ENCODE data around the gene IFNA21. TPM values are rescaled to one million over a fixed set of nuclear protein-coding genes. Genes with fewer than 3 reads are reported as not detected.
"Not testable (repeated sequence)": the region's sequence is repeated elsewhere in the genome, so short reads cannot be mapped to it uniquely, and the experiment has no call there.

The IFNA21 gene
- total RNA-seq, 1 donor from 2014 or later = not detected

- Histone ChIP-seq H3K27ac (no peak overlapping the region), H3K36me3 (no peaks in the 10 kb centered on the region), H3K9ac (no peak overlapping the region), H2AFZ (replicated peaks) (no peak overlapping the region), H3F3A (ENCODE audit: low read depth) (no peaks in the 10 kb centered on the region), H3K9me3 (ENCODE audit: low read depth) (no peaks in the 10 kb centered on the region), H3K79me2 (ENCODE audit: low read depth) (no peaks in the 10 kb centered on the region), H4K20me1 (ENCODE audit: low read depth) (no peaks in the 10 kb centered on the region), H3K27me3 (no peaks in the 10 kb centered on the region), H3K4me2 (no peak overlapping the region), H3K4me1 (no peaks in the 10 kb centered on the region), H3K4me3 (no peak overlapping the region)
- Mint-ChIP-seq H3K9me3 (no peaks in the 10 kb centered on the region), H3K27me3 (ENCODE audit: insufficient read depth, low read depth) (no peaks in the 10 kb centered on the region), H3K36me3 (no peaks in the 10 kb centered on the region), H3K4me3 (no peak overlapping the region), H3K4me1 (no peaks in the 10 kb centered on the region), H3K27ac (no peak overlapping the region)
- TF ChIP-seq EZH2 (IDR thresholded peaks at IDR 0.05) (no peak), CTCF (IDR thresholded peaks at IDR 0.05) (no peak), EZH2phosphoT487 (IDR thresholded peaks at IDR 0.05) (no peak)
- no peak for DNase-seq (ENCODE audit: low spot score)
These were observed 38.7 kb upstream of the IFNA21 start for GRCh38 chr9:21205204-21205603.

GRCh38 chr9:21202105-21202504 is 35.6 kb upstream of the IFNA21 start, which contains the start of gene IFNA7:
Gene IFNA7 (minus strand): TSS chr9:21202205. CDS start chr9:21202165, 40 bp downstream.
- not testable (repeated sequence) for H3K27ac Mint-ChIP-seq; H2AFZ ChIP-seq (replicated peaks); H3K4me3 Mint-ChIP-seq; H3K9me3 ChIP-seq (ENCODE audit: low read depth); H3K79me2 ChIP-seq (ENCODE audit: low read depth); H3F3A ChIP-seq (ENCODE audit: low read depth); H4K20me1 ChIP-seq (ENCODE audit: low read depth); H3K4me3 ChIP-seq; H3K36me3 Mint-ChIP-seq; DNase-seq (ENCODE audit: low spot score); H3K36me3 ChIP-seq; H3K4me2 ChIP-seq; H3K27me3 ChIP-seq; H3K4me1 ChIP-seq; H3K27me3 Mint-ChIP-seq (ENCODE audit: insufficient read depth, low read depth); H3K27ac ChIP-seq; H3K9ac ChIP-seq; H3K4me1 Mint-ChIP-seq; H3K9me3 Mint-ChIP-seq

GRCh38 chr9:21194867-21195776 is 28.7 kb upstream of the IFNA21 start:
- H3K9ac ChIP-seq; H3K27me3 Mint-ChIP-seq (ENCODE audit: insufficient read depth, low read depth); H3K27ac Mint-ChIP-seq; H3K4me3 ChIP-seq; H3K4me3 Mint-ChIP-seq; H3K4me2 ChIP-seq; H3F3A ChIP-seq (ENCODE audit: low read depth); H4K20me1 ChIP-seq (ENCODE audit: low read depth); H3K36me3 Mint-ChIP-seq; H3K79me2 ChIP-seq (ENCODE audit: low read depth); H3K27ac ChIP-seq; H3K4me1 Mint-ChIP-seq; H3K27me3 ChIP-seq; H3K36me3 ChIP-seq; H3K9me3 Mint-ChIP-seq; H3K9me3 ChIP-seq (ENCODE audit: low read depth); H3K4me1 ChIP-seq: not testable (repeated sequence)
- DNase-seq (ENCODE audit: low spot score) = peak; percentile 28
- H2AFZ ChIP-seq (replicated peaks) = peak overlapping the region; percentile 86
- peak; percentile 75 for TF ChIP-seq CTCF (IDR thresholded peaks at IDR 0.05)

- not testable (repeated sequence) for H3K27me3 ChIP-seq; H3K79me2 ChIP-seq (ENCODE audit: low read depth); H3K4me3 ChIP-seq; H3K36me3 Mint-ChIP-seq; H3K27ac ChIP-seq; H3K27ac Mint-ChIP-seq; H3K4me1 Mint-ChIP-seq; H3K36me3 ChIP-seq; H3K9me3 ChIP-seq (ENCODE audit: low read depth); H2AFZ ChIP-seq (replicated peaks); H3K9ac ChIP-seq; H3K4me2 ChIP-seq; H3K4me3 Mint-ChIP-seq; H3K9me3 Mint-ChIP-seq; H3K27me3 Mint-ChIP-seq (ENCODE audit: insufficient read depth, low read depth); H4K20me1 ChIP-seq (ENCODE audit: low read depth); H3K4me1 ChIP-seq; DNase-seq (ENCODE audit: low spot score); H3F3A ChIP-seq (ENCODE audit: low read depth)
These were observed 21.0 kb upstream of the IFNA21 start, which contains the start of gene IFNA4 for GRCh38 chr9:21187487-21187886. Gene IFNA4 (minus strand): TSS chr9:21187587. CDS start chr9:21187531, 56 bp downstream.

Measured in neural progenitor cell (in vitro differentiated cells).